ES-I3 (cell line): ENCODE data around the gene FBH1.
A peak's percentile ranks its signal among the peaks of the same experiment; 100 is the strongest.
"Not testable (repeated sequence)": the region's sequence is repeated elsewhere in the genome, so short reads cannot be mapped to it uniquely, and the experiment has no call there.

ENCODE experiments used
- H3K36me3 ChIP-seq: 2 replicates; pipeline ENCODE4 v1.6.1; 2013; ENCODE audit warnings: mild to moderate bottlenecking, low read length, control low read depth, moderate library complexity; ENCODE audit not compliant: insufficient read depth
- H3K4me1 ChIP-seq: 2 replicates; pipeline ENCODE4 v1.6.1; 2013; ENCODE audit warnings: mild to moderate bottlenecking, control low read depth, low read length; ENCODE audit not compliant: insufficient read depth
- H3K9ac ChIP-seq: 2 replicates; pipeline ENCODE4 v1.6.1; 2013; ENCODE audit warnings: low read depth, mild to moderate bottlenecking, low read length, moderate library complexity
- H3K9me3 ChIP-seq: 2 replicates; pipeline ENCODE4 v1.6.1; 2013; ENCODE audit warnings: mild to moderate bottlenecking, low read length, moderate library complexity; ENCODE audit not compliant: control insufficient read depth, insufficient read depth

FBH1 gene

GRCh38 chr10:5866451-5867081 is 23.5 kb upstream of the FBH1 start:
- not testable (repeated sequence) for H3K4me1 ChIP-seq, H3K9ac ChIP-seq, H3K9me3 ChIP-seq, H3K36me3 ChIP-seq

- not testable (repeated sequence) for H3K9me3 ChIP-seq, H3K36me3 ChIP-seq
Observed at GRCh38 chr10:5867091-5867615, 22.9 kb upstream of the FBH1 start.

GRCh38 chr10:5868383-5868782 is 21.7 kb upstream of the FBH1 start:
- not testable (repeated sequence) for H3K4me1 ChIP-seq, H3K9ac ChIP-seq, H3K9me3 ChIP-seq, H3K36me3 ChIP-seq

More at GRCh38 chr10:5867091-5867615, 22.9 kb upstream of the FBH1 start:
- not testable (repeated sequence) for H3K9ac ChIP-seq, H3K4me1 ChIP-seq

GRCh38 chr10:5869156-5869555 is 20.9 kb upstream of the FBH1 start:
- H3K4me1 ChIP-seq = no peaks in the 10 kb centered on the region
- H3K36me3 ChIP-seq = no peaks in the 10 kb centered on the region
- H3K9ac ChIP-seq = no peak overlapping the region
- no peaks in the 10 kb centered on the region for H3K9me3 ChIP-seq

- no peaks in the 10 kb centered on the region for H3K4me1 ChIP-seq
- H3K9ac ChIP-seq = no peak overlapping the region
- no peaks in the 10 kb centered on the region for H3K36me3 ChIP-seq
- H3K9me3 ChIP-seq = no peaks in the 10 kb centered on the region
Observed at GRCh38 chr10:5871596-5871995, 18.4 kb upstream of the FBH1 start.

GRCh38 chr10:5873515-5873995 is 16.5 kb upstream of the FBH1 start:
- H3K9ac ChIP-seq = no peak overlapping the region
- no peaks in the 10 kb centered on the region for H3K4me1 ChIP-seq
- H3K36me3 ChIP-seq = no peaks in the 10 kb centered on the region

GRCh38 chr10:5876181-5876768 is 13.8 kb upstream of the FBH1 start:
- H3K36me3 ChIP-seq = no peaks in the 10 kb centered on the region
- no peaks in the 10 kb centered on the region for H3K9me3 ChIP-seq
- H3K4me1 ChIP-seq = no peaks in the 10 kb centered on the region
- H3K9ac ChIP-seq = no peak overlapping the region

More at GRCh38 chr10:5873515-5873995, 16.5 kb upstream of the FBH1 start:
- no peaks in the 10 kb centered on the region for H3K9me3 ChIP-seq

GRCh38 chr10:5877041-5877440 is 13.0 kb upstream of the FBH1 start:
- not testable (repeated sequence) for H3K9me3 ChIP-seq, H3K9ac ChIP-seq, H3K36me3 ChIP-seq, H3K4me1 ChIP-seq

DNA sequence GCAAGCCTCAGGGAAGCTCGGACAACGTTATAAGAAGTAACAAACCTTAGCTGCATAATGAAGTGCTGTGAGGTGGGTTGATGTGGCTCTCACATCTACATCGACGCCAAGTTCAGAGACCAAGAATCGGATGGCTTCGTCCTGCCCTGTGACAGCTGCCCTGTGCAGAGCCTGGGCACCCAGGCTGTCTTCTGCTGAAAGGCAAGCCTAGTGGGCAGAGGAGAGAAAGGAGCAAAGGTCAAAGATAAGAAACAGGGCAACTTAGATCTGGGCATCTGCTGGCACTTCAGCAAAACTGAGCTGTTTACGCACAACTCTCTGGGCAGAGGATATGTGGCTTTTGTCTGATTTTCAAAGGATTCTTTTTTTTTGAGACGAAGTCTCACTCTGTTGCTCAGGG is 7.1 kb upstream of the FBH1 start:
- H3K9ac ChIP-seq = no peak overlapping the region
- no peaks in the 10 kb centered on the region; the same call in 1 of the 2 replicates for H3K36me3 ChIP-seq
- no peaks in the 10 kb centered on the region for H3K9me3 ChIP-seq
- no peaks in the 10 kb centered on the region for H3K4me1 ChIP-seq

DNA sequence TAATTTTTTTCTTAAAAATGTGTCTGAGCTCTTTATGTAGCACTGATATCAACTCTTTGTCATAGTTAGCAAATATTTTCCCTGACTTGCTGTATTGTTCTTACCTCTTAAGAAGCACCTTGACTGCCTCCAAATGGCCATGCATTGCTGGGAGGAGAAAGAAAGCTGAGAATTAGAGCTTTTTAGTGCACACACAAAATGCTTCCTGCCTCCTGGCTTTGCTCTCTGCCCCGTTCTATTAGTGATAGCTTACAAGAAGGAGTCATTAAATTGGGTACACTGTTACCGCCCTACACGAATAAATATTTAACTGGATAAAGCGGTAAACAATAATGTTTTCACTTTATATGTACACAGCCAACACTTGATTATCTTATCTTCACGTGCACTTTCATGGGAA is 4.4 kb upstream of the FBH1 start:
- Histone ChIP-seq H3K36me3 (no peaks in the 10 kb centered on the region; the same call in 1 of the 2 replicates), H3K9me3 (no peaks in the 10 kb centered on the region), H3K9ac (no peak overlapping the region), H3K4me1 (0 out of 2 replicates have a peak, but pooled peaks cover 4% of the 10 kb centered on the region)

- Histone ChIP-seq H3K9me3 (no peaks in the 10 kb centered on the region), H3K4me1 (peaks cover 10% of the 10 kb centered on the region; the same call in 1 of the 2 replicates), H3K36me3 (no peaks in the 10 kb centered on the region; the same call in 1 of the 2 replicates), H3K9ac (no peak overlapping the region)
Observed at GRCh38 chr10:5887029-5887428, 3.0 kb upstream of the FBH1 start.

DNA sequence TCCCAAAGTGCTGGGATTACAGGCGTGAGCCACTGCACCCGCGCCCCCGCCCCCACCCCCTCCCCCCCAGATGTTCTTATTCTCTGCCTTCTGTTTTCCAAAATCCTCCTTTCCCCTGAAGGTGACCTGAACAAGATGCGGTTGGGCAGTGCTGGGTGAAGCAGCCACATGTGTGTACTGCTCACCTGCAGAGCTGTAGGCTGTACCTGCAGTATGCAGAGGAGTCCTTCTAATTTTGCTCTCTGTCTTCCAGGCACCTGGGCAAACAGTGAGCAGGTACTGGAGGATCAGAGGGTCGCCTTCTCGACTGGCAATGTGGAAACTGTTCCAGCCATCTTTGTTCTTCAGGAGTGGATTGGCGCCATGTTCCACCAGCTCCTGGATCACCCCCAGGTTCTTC is 2.4 kb upstream of the FBH1 start:
- H3K36me3 ChIP-seq = no peaks in the 10 kb centered on the region; the same call in 1 of the 2 replicates
- no peak overlapping the region for H3K9ac ChIP-seq
- no peaks in the 10 kb centered on the region for H3K9me3 ChIP-seq
- peaks cover 10% of the 10 kb centered on the region; the same call in 1 of the 2 replicates for H3K4me1 ChIP-seq

DNA sequence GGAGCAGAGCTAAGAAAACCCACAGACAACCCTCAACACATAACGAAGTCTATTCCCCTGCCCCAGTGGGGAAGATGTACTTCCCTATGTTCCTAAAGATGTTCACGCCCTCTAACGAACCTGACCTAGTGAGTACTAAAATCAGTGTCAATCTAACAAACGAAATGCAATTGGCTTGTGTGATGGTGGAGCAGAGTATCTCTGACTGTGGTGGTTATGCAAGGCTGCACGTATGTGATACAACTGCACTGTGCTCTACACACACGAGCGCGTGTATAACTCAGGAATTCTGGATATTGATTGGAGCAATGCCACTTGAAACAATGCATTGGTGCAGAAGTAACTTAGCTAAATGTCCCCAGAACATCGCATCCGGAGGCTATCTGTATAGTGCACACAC is 1.7 kb upstream of the FBH1 start:
- Histone ChIP-seq H3K4me1 (peaks cover 10% of the 10 kb centered on the region; the same call in 1 of the 2 replicates), H3K9me3 (no peaks in the 10 kb centered on the region), H3K36me3 (no peaks in the 10 kb centered on the region; the same call in 1 of the 2 replicates), H3K9ac (peak overlapping the region; percentile 90; the same call in 1 of the 2 replicates)

DNA sequence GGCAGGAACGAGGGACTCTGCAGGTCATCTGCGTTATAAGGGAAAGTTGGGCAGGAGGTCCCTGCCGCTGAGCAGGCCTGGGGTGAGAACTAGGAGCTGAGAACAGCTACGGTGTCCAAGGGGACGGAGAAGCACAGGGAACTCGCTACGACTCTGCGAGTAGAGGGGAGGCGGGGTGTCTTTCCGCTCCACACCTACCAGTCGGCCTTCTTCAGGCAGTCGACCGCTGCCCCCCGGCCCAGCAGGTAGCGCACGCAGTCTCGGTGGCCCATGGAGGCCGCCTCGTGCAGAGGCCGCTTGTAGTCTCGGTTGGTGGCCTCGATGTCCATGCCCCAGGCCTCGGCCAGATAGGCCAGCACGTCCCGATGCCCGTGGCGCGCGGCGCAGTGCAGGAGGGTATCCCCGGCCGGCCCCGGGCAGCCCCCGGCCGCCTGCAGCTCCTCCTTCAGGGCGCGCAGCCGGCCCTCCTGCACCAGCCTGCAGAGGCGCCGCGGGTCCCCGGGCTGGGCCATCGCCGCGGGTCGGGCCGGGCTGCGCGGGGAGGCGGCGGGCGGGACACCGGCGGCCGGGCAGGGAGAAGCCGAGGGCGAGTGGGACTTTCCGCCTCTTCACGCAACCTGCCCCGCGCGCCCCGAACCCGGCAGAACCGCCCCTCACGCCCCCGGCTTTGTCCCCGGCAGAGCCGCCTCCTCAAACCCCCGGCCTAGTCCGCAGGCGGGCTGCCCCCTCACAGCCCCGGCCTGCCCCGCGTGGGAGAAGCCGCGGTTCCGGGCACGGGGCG is 1.0 kb upstream of the FBH1 start:
- Histone ChIP-seq H3K4me1 (peaks cover 10% of the 10 kb centered on the region; the same call in 1 of the 2 replicates), H3K9me3 (no peaks in the 10 kb centered on the region), H3K9ac (peak overlapping the region; percentile 90), H3K36me3 (peaks cover 3% of the 10 kb centered on the region)
